Stimulated activated naive B cell treated with anti-CD40 and anti-IgM and Interleukin-4, amounts not matched to agents 10 μg/mL and 1 μg/mL and 100 μg/mL, for 72 hours (primary cell): ENCODE measurements around the gene NOSTRIN.
"Not testable (repeated sequence)": the region's sequence is repeated elsewhere in the genome, so short reads cannot be mapped to it uniquely, and the experiment has no call there.

Source experiments
- ATAC-seq, 2 donors: fragments of 150-1000 bp; cut with Tn5 transposase; replicated peaks; 2 replicates each; pipeline ENCODE4 v1.10.0; 2021; ENCODE audit warnings: moderate library complexity in 1 of 2
- DNase-seq: peaks from one replicate; pipeline ENCODE4 v3.0.0; 2021
- H3K27ac Mint-ChIP-seq: one replicate; pipeline ENCODE4 v1.8.0; 2022; ENCODE audit warnings: mild to moderate bottlenecking, mixed read lengths
- H3K27me3 Mint-ChIP-seq, 2 donors: one replicate each; pipeline ENCODE4 v1.8.0; 2022; ENCODE audit warnings: mixed read lengths in 2 of 2
- H3K36me3 Mint-ChIP-seq, 2 donors: one replicate each; pipeline ENCODE4 v1.8.0; 2022; ENCODE audit warnings: mixed read lengths in 2 of 2, mild to moderate bottlenecking in 1 of 2
- H3K4me1 Mint-ChIP-seq, 2 donors: one replicate each; pipeline ENCODE4 v1.8.0; 2022; ENCODE audit warnings: mixed read lengths in 2 of 2, mild to moderate bottlenecking in 1 of 2
- H3K4me3 Mint-ChIP-seq, 2 donors: one replicate each; pipeline ENCODE4 v1.8.0; 2022; ENCODE audit warnings: mild to moderate bottlenecking in 2 of 2, mixed read lengths in 2 of 2, moderate library complexity in 1 of 2
- H3K9me3 Mint-ChIP-seq, 2 donors: one replicate each; pipeline ENCODE4 v1.8.0; 2022; ENCODE audit warnings: mixed read lengths in 2 of 2, mild to moderate bottlenecking in 1 of 2

NOSTRIN gene

GRCh38 chr2:168801961-168802858 is at the start of gene NOSTRIN:
Gene NOSTRIN (plus strand): TSS chr2:168802637. CDS start chr2:168802647, 10 bp downstream.
- no peak for DNase-seq

GRCh38 chr2:168753765-168754329 is 48.6 kb upstream of the NOSTRIN start:
- Mint-ChIP-seq H3K4me3 (no peak overlapping the region), H3K27me3 (no peaks in the 10 kb centered on the region), H3K9me3 (no peaks in the 10 kb centered on the region), H3K4me1 (peaks cover 6 to 18% of the 10 kb centered on the region in 2 donors), H3K27ac (no peak overlapping the region), H3K36me3 (peaks cover 21% of the 10 kb centered on the region in 2 donors)
- ATAC-seq (no peak), DNase-seq (no peak)

More at GRCh38 chr2:168801961-168802858, at the start of gene NOSTRIN:
- Mint-ChIP-seq H3K27me3 (no peaks in the 10 kb centered on the region), H3K4me1 (no peaks in the 10 kb centered on the region), H3K4me3 (no peak within 1 kb of the TSS), H3K27ac (no peak within 1 kb of the TSS), H3K36me3 (no peaks in the 10 kb centered on the region), H3K9me3 (no peaks in the 10 kb centered on the region)
- no peak for ATAC-seq

GRCh38 chr2:168757223-168757622 is 45.2 kb upstream of the NOSTRIN start:
- ATAC-seq (no peak), DNase-seq (no peak)
- no peaks in the 10 kb centered on the region for H3K27me3 Mint-ChIP-seq
- peaks cover 17 to 21% of the 10 kb centered on the region in 2 donors for H3K36me3 Mint-ChIP-seq
- H3K27ac Mint-ChIP-seq: no peak overlapping the region
- H3K9me3 Mint-ChIP-seq: no peaks in the 10 kb centered on the region
- H3K4me3 Mint-ChIP-seq: no peak overlapping the region
- peaks cover 6% of the 10 kb centered on the region in 2 donors for H3K4me1 Mint-ChIP-seq

GRCh38 chr2:168758970-168759820 is 43.2 kb upstream of the NOSTRIN start:
- no peak for DNase-seq
- H3K4me3 Mint-ChIP-seq: no peak overlapping the region
- ATAC-seq: peak; percentile 80 to 83
- peaks cover 13% of the 10 kb centered on the region in 2 donors for H3K36me3 Mint-ChIP-seq
- no peaks in the 10 kb centered on the region for H3K9me3 Mint-ChIP-seq
- no peaks in the 10 kb centered on the region for H3K27me3 Mint-ChIP-seq
- H3K4me1 Mint-ChIP-seq: peaks cover 6% of the 10 kb centered on the region in 2 donors
- H3K27ac Mint-ChIP-seq: no peak overlapping the region

GRCh38 chr2:168765401-168765800 is 37.0 kb upstream of the NOSTRIN start:
- Mint-ChIP-seq H3K27ac (no peak overlapping the region), H3K4me1 (no peaks in the 10 kb centered on the region), H3K4me3 (no peak overlapping the region), H3K9me3 (no peaks in the 10 kb centered on the region), H3K27me3 (no peaks in the 10 kb centered on the region), H3K36me3 (peaks cover 36 to 40% of the 10 kb centered on the region in 2 donors)
- DNase-seq (no peak), ATAC-seq (no peak)

- no peak overlapping the region for H3K4me3 Mint-ChIP-seq
- DNase-seq (no peak), ATAC-seq (no peak)
- no peaks in the 10 kb centered on the region for H3K27me3 Mint-ChIP-seq
- H3K9me3 Mint-ChIP-seq: no peaks in the 10 kb centered on the region
- no peak overlapping the region for H3K27ac Mint-ChIP-seq
- peaks cover 37 to 40% of the 10 kb centered on the region in 2 donors for H3K36me3 Mint-ChIP-seq
- H3K4me1 Mint-ChIP-seq: no peaks in the 10 kb centered on the region
Measured at GRCh38 chr2:168766600-168766999, 35.8 kb upstream of the NOSTRIN start.

- Mint-ChIP-seq H3K9me3 (no peaks in the 10 kb centered on the region), H3K4me1 (no peaks in the 10 kb centered on the region)
- DNase-seq: no peak
Measured at GRCh38 chr2:168767258-168767657, 35.2 kb upstream of the NOSTRIN start.

GRCh38 chr2:168768357-168768756 is 34.1 kb upstream of the NOSTRIN start:
- not testable (repeated sequence) for H3K9me3 Mint-ChIP-seq, H3K4me1 Mint-ChIP-seq, H3K4me3 Mint-ChIP-seq, ATAC-seq, H3K27me3 Mint-ChIP-seq, H3K27ac Mint-ChIP-seq, DNase-seq
- peaks cover 38 to 44% of the 10 kb centered on the region in 2 donors for H3K36me3 Mint-ChIP-seq

More at GRCh38 chr2:168767258-168767657, 35.2 kb upstream of the NOSTRIN start:
- H3K27ac Mint-ChIP-seq: no peak overlapping the region
- H3K4me3 Mint-ChIP-seq: no peak overlapping the region
- no peak for ATAC-seq
- H3K27me3 Mint-ChIP-seq: no peaks in the 10 kb centered on the region
- peaks cover 38 to 40% of the 10 kb centered on the region in 2 donors for H3K36me3 Mint-ChIP-seq

GRCh38 chr2:168770796-168771195 is 31.6 kb upstream of the NOSTRIN start:
- ATAC-seq: no peak
- Mint-ChIP-seq H3K36me3 (peaks cover 43 to 51% of the 10 kb centered on the region in 2 donors), H3K27me3 (no peaks in the 10 kb centered on the region), H3K4me1 (no peaks in the 10 kb centered on the region), H3K4me3 (no peak overlapping the region), H3K9me3 (peaks cover 2 to 6% of the 10 kb centered on the region in 2 donors), H3K27ac (no peak overlapping the region)
- DNase-seq: no peak

- peaks cover 29 to 38% of the 10 kb centered on the region in 2 donors for H3K36me3 Mint-ChIP-seq
- no peak overlapping the region for H3K4me3 Mint-ChIP-seq
- no peaks in the 10 kb centered on the region for H3K27me3 Mint-ChIP-seq
- no peak overlapping the region for H3K27ac Mint-ChIP-seq
- peaks cover 6 to 9% of the 10 kb centered on the region in 2 donors for H3K9me3 Mint-ChIP-seq
- DNase-seq: no peak
- no peaks in the 10 kb centered on the region for H3K4me1 Mint-ChIP-seq
- ATAC-seq: no peak
Measured at GRCh38 chr2:168772704-168773103, 29.7 kb upstream of the NOSTRIN start.

- ATAC-seq (no peak), DNase-seq (no peak)
- Mint-ChIP-seq H3K9me3 (peaks cover 6 to 9% of the 10 kb centered on the region in 2 donors), H3K4me1 (no peaks in the 10 kb centered on the region), H3K27me3 (no peaks in the 10 kb centered on the region), H3K4me3 (no peak overlapping the region), H3K27ac (no peak overlapping the region), H3K36me3 (peaks cover 27 to 35% of the 10 kb centered on the region in 2 donors)
Measured at GRCh38 chr2:168773128-168773527, 29.3 kb upstream of the NOSTRIN start.

- Mint-ChIP-seq H3K36me3 (peaks cover 23 to 33% of the 10 kb centered on the region in 2 donors), H3K9me3 (peaks cover 6 to 9% of the 10 kb centered on the region in 2 donors), H3K27ac (no peak overlapping the region), H3K4me3 (no peak overlapping the region), H3K4me1 (no peaks in the 10 kb centered on the region), H3K27me3 (no peaks in the 10 kb centered on the region)
- no peak for DNase-seq
- ATAC-seq: peak; percentile 56 to 63
Measured at GRCh38 chr2:168773719-168774521, 28.5 kb upstream of the NOSTRIN start.

- H3K4me3 Mint-ChIP-seq: no peak overlapping the region
- peak overlapping the region; percentile 21 for H3K27ac Mint-ChIP-seq
Measured at GRCh38 chr2:168775837-168776236, 26.6 kb upstream of the NOSTRIN start.

More at GRCh38 chr2:168775837-168776236, 26.6 kb upstream of the NOSTRIN start:
- Mint-ChIP-seq H3K9me3 (peaks cover 6 to 9% of the 10 kb centered on the region in 2 donors), H3K4me1 (no peaks in the 10 kb centered on the region), H3K36me3 (peaks cover 12 to 23% of the 10 kb centered on the region in 2 donors), H3K27me3 (no peaks in the 10 kb centered on the region)
- DNase-seq (no peak), ATAC-seq (no peak)
